Stimulated activated CD8-positive, alpha-beta memory T cell treated with anti-CD3 and anti-CD28 coated beads, Interleukin-2, amount 100 ng/mL, for 48 hours (primary cell): ENCODE measurements around the gene ARIH1.
A peak's percentile ranks its signal among the peaks of the same experiment; 100 is the strongest.
"Not testable (repeated sequence)": the region's sequence is repeated elsewhere in the genome, so short reads cannot be mapped to it uniquely, and the experiment has no call there.

Source experiments
- DNase-seq, 2 donors: peaks; one replicate each; pipeline ENCODE4 v3.0.0-alpha.2; 2020; ENCODE audit warnings: low read depth in 2 of 2

ARIH1 gene

GRCh38 chr15:72473614-72474465, at the start of gene ARIH1:
Gene ARIH1 (plus strand): TSS chr15:72474330. CDS start chr15:72474640, 310 bp downstream.
- peak; percentile 93 to 95 for DNase-seq

- no peak for DNase-seq
Observed at GRCh38 chr15:72426753-72427152, 47.4 kb upstream of the ARIH1 start.

GRCh38 chr15:72437650-72438316, 36.3 kb upstream of the ARIH1 start:
- no peak for DNase-seq

GRCh38 chr15:72442848-72443247, 31.3 kb upstream of the ARIH1 start:
- DNase-seq, result not testable (repeated sequence)

GRCh38 chr15:72445426-72445825, 28.7 kb upstream of the ARIH1 start:
- DNase-seq, result no peak

- DNase-seq, result no peak
Observed at GRCh38 chr15:72450805-72451204, 23.3 kb upstream of the ARIH1 start.

GRCh38 chr15:72451224-72451623, 22.9 kb upstream of the ARIH1 start:
- no peak for DNase-seq

- DNase-seq, result no peak
Observed at GRCh38 chr15:72456684-72457083, 17.4 kb upstream of the ARIH1 start.

- no peak for DNase-seq
Observed at GRCh38 chr15:72460402-72460801, 13.7 kb upstream of the ARIH1 start.

GRCh38 chr15:72463702-72464101, 10.4 kb upstream of the ARIH1 start:
- no peak for DNase-seq

- DNase-seq, result no peak
Observed at GRCh38 chr15:72464251-72464650, 9.9 kb upstream of the ARIH1 start.

- no peak for DNase-seq
Observed at GRCh38 chr15:72468103-72468502, 6.0 kb upstream of the ARIH1 start.

- DNase-seq, result no peak
Observed at GRCh38 chr15:72472992-72473610, 1.0 kb upstream of the ARIH1 start.

- peak in 1 of 2 donors; percentile 19 for DNase-seq
Observed at GRCh38 chr15:72474466-72474911, 359 bp downstream of the ARIH1 start.

- peak; percentile 61 to 63 for DNase-seq
Observed at GRCh38 chr15:72474912-72475628, 940 bp downstream of the ARIH1 start.

GRCh38 chr15:72475674-72476073, 1.5 kb downstream of the ARIH1 start:
- DNase-seq, result no peak

GRCh38 chr15:72476330-72476729, 2.2 kb downstream of the ARIH1 start:
- not testable (repeated sequence) for DNase-seq

- DNase-seq, result no peak
Observed at GRCh38 chr15:72481015-72481659, 7.0 kb downstream of the ARIH1 start.

GRCh38 chr15:72482275-72482674, 8.1 kb downstream of the ARIH1 start:
- no peak for DNase-seq

GRCh38 chr15:72483279-72483678, 9.1 kb downstream of the ARIH1 start:
- no peak for DNase-seq

GRCh38 chr15:72486144-72486543, 12.0 kb downstream of the ARIH1 start:
- no peak for DNase-seq
